Stimulated activated CD8-positive, alpha-beta memory T cell treated with anti-CD3 and anti-CD28 coated beads, Interleukin-4, amount 100 ng/mL, for 1 hour (primary cell): ENCODE data around the gene COPG1.

Experiments used
- DNase-seq, 2 donors: peaks; one replicate each; pipeline ENCODE4 v3.0.0-alpha.2; 2020; ENCODE audit warnings: low read depth in 2 of 2, low spot score in 1 of 2

The COPG1 gene

GRCh38 chr3:129278439-129278965 lies 29.1 kb downstream of the COPG1 start, which contains the start of gene HMCES:
Gene HMCES (plus strand): TSS chr3:129278870. CDS start chr3:129279733, 863 bp downstream.
- peak; percentile 87 for DNase-seq

- peak in 1 of 2 donors; percentile 12 for DNase-seq
Observed at GRCh38 chr3:129278966-129279906, 29.8 kb downstream of the COPG1 start.

GRCh38 chr3:129280183-129280582 lies 30.8 kb downstream of the COPG1 start:
- no peak for DNase-seq

- DNase-seq = no peak
Observed at GRCh38 chr3:129281726-129282125, 32.3 kb downstream of the COPG1 start.

GRCh38 chr3:129282727-129283327 lies 33.4 kb downstream of the COPG1 start:
- DNase-seq = no peak

- no peak for DNase-seq
Observed at GRCh38 chr3:129286081-129286480, 36.7 kb downstream of the COPG1 start.

GRCh38 chr3:129288446-129288845 lies 39.0 kb downstream of the COPG1 start:
- DNase-seq = no peak

- DNase-seq = no peak
Observed at GRCh38 chr3:129289201-129289921, 40.0 kb downstream of the COPG1 start.

- DNase-seq = no peak
Observed at GRCh38 chr3:129291236-129291886, 42.0 kb downstream of the COPG1 start.

GRCh38 chr3:129295286-129295685 lies 45.9 kb downstream of the COPG1 start:
- no peak for DNase-seq

- DNase-seq = no peak
Observed at GRCh38 chr3:129304146-129304961, 54.9 kb downstream of the COPG1 start.

- no peak for DNase-seq
Observed at GRCh38 chr3:129304962-129305222, 55.5 kb downstream of the COPG1 start.

- no peak for DNase-seq
Observed at GRCh38 chr3:129305592-129306091, 56.2 kb downstream of the COPG1 start.

GRCh38 chr3:129308636-129309035 lies 59.2 kb downstream of the COPG1 start:
- DNase-seq = no peak

GRCh38 chr3:129310111-129311011 lies 61.0 kb downstream of the COPG1 start:
- DNase-seq = no peak

GRCh38 chr3:129311054-129311902 lies 61.9 kb downstream of the COPG1 start:
- no peak for DNase-seq

GRCh38 chr3:129312021-129312639 lies 62.7 kb downstream of the COPG1 start:
- DNase-seq = no peak
